HG02885 (cell line): Measurements from ENCODE around the gene SNX5.

Experiments
- ATAC-seq: cut with Tn5 transposase; IDR thresholded peaks from one replicate; pipeline ENCODE4 v1.9.1; 2021; ENCODE audit warnings: mild to moderate bottlenecking; ENCODE audit not compliant: unreplicated experiment, poor library complexity

Gene SNX5

DNA sequence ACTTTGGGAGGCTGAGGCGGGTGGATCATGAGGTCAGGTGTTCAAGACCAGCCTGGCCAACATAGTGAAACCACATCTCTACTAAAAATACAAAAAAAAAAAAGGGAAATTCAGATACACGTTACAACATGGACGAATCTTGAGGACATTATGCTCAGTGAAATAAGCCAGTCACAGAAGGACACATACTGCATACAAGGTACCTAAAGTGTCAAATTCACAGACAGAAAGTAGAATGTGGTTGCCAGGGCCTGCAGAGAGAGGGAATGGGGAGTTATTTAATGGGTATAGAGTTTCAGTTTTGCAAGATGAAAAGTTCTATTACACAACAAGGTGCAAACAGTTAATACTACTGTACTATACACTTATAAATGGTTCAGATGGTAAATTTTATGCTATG, 75.1 kb downstream of the SNX5 start:
- no peak for ATAC-seq

DNA sequence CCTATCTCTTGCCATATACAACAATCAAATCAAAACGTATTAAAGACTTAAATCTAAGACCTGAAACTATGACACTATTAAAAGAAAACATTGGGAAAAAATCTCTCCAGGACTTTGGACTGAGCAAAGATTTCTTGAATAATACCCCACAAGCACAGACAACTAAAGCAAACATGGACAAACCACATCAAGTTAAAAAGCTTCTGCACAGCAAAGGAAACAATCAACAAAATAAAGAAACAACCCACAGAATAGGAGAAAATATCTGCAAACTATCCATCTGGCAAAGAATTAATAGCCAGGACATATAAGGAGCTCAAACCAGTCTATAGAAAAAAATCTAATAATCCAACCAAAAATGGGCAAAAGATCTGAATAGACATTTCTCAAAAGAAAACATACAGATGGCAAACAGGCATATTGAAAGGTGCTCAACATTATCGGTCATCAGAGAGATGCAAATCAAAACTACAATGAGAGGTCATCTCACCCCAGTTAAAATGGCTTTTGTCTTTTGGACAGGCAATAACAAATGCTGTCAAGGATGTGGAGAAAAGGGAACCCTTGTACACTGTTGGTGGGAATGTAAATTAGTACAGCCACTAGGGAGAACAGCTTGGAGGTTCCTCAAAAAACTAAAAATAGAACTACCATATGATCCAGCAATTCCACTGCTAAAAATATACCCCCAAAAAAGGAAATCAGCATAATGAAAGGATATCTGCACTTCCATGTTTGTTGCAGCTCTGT, 76.2 kb downstream of the SNX5 start:
- no peak for ATAC-seq
